Measurements from ENCODE around the gene PRUNE1.

DNA sequence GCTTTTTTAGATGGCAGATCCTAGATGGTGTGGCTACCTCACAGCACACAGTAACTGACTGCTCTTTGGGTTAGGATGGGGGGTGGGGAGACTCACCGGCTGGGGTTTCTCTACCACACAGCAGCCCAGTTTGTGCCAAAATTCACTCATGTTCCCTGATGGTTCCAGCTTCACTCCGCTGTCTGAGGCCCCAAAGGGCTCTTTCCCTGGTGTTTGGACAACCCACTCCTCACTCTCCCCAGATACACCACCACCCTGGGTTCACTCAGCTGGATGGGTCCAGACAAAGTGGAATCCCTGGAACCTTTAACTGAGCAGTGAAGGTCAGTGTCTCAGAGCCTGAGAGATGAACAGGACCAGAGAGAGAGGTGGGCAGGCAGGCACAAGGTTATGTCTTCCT, 47.3 kb downstream of the PRUNE1 start:
- TF ChIP-seq RAD21 (conservative IDR thresholded peaks at IDR 0.05 in 1 of 2, IDR thresholded peaks at IDR 0.05 in 1 of 2): no peak
- no peak for TF ChIP-seq CHD4 (IDR thresholded peaks at IDR 0.05; ENCODE audit: borderline replicate concordance)
- TF ChIP-seq ZNF302 (CRISPR knock-in tag; IDR thresholded peaks at IDR 0.05): no peak
- TF ChIP-seq, protein P1, sequence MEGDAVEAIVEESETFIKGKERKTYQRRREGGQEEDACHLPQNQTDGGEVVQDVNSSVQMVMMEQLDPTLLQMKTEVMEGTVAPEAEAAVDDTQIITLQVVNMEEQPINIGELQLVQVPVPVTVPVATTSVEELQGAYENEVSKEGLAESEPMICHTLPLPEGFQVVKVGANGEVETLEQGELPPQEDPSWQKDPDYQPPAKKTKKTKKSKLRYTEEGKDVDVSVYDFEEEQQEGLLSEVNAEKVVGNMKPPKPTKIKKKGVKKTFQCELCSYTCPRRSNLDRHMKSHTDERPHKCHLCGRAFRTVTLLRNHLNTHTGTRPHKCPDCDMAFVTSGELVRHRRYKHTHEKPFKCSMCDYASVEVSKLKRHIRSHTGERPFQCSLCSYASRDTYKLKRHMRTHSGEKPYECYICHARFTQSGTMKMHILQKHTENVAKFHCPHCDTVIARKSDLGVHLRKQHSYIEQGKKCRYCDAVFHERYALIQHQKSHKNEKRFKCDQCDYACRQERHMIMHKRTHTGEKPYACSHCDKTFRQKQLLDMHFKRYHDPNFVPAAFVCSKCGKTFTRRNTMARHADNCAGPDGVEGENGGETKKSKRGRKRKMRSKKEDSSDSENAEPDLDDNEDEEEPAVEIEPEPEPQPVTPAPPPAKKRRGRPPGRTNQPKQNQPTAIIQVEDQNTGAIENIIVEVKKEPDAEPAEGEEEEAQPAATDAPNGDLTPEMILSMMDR (IDR thresholded peaks at IDR 0.05): no peak
